AG04450 (cell line): ENCODE measurements around the gene SLC2A2. TPM values are rescaled to one million over a fixed set of nuclear protein-coding genes. Genes with fewer than 3 reads are reported as not detected.

ENCODE experiments used
- CTCF ChIA-PET: fragments of 300-600, 350-600 bp; formaldehyde crosslinking; extraction: SDS; loops from one replicate; lab custom pipeline; 2022; ENCODE audit warnings: antibody characterized with exemption, inconsistent platforms; lab: Charles Lee
- POLR2A ChIA-PET: fragments of 350-600 bp; formaldehyde crosslinking; extraction: SDS; loops from one replicate; lab custom pipeline; 2021; ENCODE audit warnings: antibody characterized with exemption, inconsistent platforms; lab: Yijun Ruan, JAX
- DNase-seq: peaks from one replicate; pipeline ENCODE4 v3.0.0-alpha.2; 2011; ENCODE audit warnings: low read depth, low spot score
- H3K27ac ChIP-seq: one replicate; pipeline ENCODE4 v1.5.1; 2012; ENCODE audit warnings: low read depth, low read length, control low read depth
- H3K27me3 ChIP-seq: one replicate; pipeline ENCODE4 v1.6.0; 2012; ENCODE audit warnings: low read length; ENCODE audit not compliant: control insufficient read depth, insufficient read depth
- H3K4me3 ChIP-seq: 2 replicates; pipeline ENCODE4 v1.5.1; 2011; ENCODE audit warnings: mild to moderate bottlenecking, low read depth, low read length, control low read depth
- H3K9me3 ChIP-seq: 2 replicates; pipeline ENCODE4 v1.5.1; 2012; ENCODE audit warnings: low read length; ENCODE audit not compliant: control insufficient read depth, insufficient read depth
- polyA plus RNA-seq: library from polyadenylated mRNA; depleted of rRNA; stranded (reverse); fragments of >200 nt; gene quantifications from 2 replicates; pipeline ENCODE4 v1.2.3, GENCODE V29; 2011
- TF ChIP-seq, protein P1 (sequence below): IDR thresholded peaks from 2 replicates; pipeline ENCODE4 v1.5.1; 2011; ENCODE audit warnings: low read depth, low read length, control low read depth, inconsistent platforms

SLC2A2 gene
- polyA plus RNA-seq, 1 experiment, result not detected

DNA sequence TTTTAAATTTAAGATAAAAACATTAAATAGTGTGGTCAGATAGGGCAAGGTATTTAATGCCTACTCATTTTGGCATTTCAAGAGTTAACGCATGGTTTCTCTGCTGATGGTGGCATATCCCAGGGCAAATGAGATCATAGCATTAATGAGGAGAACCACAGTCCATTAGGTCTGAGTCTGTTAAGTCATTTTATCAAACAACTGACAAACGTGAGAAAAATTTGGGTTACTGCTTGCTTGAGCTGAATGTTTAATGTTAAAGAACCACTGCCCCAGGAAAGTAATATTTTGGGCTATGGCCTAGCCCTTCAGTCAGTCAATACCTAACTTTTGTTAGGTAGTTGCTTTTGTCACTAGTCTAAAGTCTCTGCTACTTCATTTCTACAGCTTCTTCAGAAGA, 37.9 kb upstream of the SLC2A2 start:
- CTCF ChIA-PET, result interaction anchor here (1.1 kb wide), 1 partner anchor 26 kb away, joined by 3 read pairs; no protein-coding TSS in a partner anchor
- DNase-seq, result no peak
- no peak overlapping the region for H3K4me3 ChIP-seq
- H3K27ac ChIP-seq, result no peak overlapping the region
- TF ChIP-seq, protein P1, sequence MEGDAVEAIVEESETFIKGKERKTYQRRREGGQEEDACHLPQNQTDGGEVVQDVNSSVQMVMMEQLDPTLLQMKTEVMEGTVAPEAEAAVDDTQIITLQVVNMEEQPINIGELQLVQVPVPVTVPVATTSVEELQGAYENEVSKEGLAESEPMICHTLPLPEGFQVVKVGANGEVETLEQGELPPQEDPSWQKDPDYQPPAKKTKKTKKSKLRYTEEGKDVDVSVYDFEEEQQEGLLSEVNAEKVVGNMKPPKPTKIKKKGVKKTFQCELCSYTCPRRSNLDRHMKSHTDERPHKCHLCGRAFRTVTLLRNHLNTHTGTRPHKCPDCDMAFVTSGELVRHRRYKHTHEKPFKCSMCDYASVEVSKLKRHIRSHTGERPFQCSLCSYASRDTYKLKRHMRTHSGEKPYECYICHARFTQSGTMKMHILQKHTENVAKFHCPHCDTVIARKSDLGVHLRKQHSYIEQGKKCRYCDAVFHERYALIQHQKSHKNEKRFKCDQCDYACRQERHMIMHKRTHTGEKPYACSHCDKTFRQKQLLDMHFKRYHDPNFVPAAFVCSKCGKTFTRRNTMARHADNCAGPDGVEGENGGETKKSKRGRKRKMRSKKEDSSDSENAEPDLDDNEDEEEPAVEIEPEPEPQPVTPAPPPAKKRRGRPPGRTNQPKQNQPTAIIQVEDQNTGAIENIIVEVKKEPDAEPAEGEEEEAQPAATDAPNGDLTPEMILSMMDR, result no peak
- H3K9me3 ChIP-seq, result no peaks in the 10 kb centered on the region
- no peaks in the 10 kb centered on the region for H3K27me3 ChIP-seq
- POLR2A ChIA-PET, result no interaction called here

DNA sequence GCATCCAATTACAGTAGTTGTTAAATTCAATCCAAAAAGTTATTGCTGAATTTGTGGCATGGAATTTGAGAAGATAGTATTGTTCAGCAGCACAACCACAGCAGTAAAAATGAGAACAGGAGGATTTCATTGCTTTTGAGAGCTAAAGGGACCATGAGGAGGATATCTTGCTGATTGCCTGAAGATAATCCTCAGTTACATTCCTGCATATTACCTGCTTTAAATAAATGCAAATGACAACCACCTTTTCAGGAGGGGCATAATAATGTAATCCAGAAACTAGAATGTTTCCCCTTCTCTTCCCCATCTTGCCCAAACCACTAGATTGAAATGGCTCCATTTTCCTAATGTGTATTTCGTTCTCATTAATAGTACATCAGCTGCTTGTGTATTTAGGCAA, 35.2 kb upstream of the SLC2A2 start:
- TF ChIP-seq, protein P1, result no peak
- H3K4me3 ChIP-seq, result no peak overlapping the region
- H3K27me3 ChIP-seq, result no peaks in the 10 kb centered on the region
- ChIA-PET CTCF (no interaction called here), POLR2A (no interaction called here)
- no peak overlapping the region for H3K27ac ChIP-seq
- H3K9me3 ChIP-seq, result no peaks in the 10 kb centered on the region
- DNase-seq, result no peak

DNA sequence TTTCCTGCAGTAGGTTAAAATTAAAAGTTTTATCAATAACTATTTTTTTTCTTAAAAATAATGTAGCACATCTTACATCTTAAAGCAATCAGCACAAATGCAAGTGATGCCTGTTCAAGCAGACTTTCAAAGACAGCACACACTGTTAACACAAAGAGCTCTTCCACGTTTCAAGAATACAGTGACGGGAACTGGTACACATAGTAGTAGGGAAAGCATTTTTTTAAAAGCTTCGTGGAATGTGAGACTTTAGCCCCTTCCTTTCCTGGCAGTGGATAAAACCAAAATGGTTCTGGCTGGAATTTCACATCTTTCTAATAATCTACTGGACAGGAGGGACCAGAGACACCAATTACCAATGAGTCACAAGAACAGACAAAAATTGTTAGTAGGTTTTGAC, 33.5 kb upstream of the SLC2A2 start:
- Histone ChIP-seq H3K27ac (no peak overlapping the region), H3K9me3 (no peaks in the 10 kb centered on the region), H3K27me3 (no peaks in the 10 kb centered on the region), H3K4me3 (no peak overlapping the region)
- ChIA-PET POLR2A (no interaction called here), CTCF (interaction anchor here (1.0 kb wide), 1 partner anchor 11 kb away, joined by 3 read pairs; no protein-coding TSS in a partner anchor)
- DNase-seq, result no peak
- TF ChIP-seq, protein P1, result no peak

DNA sequence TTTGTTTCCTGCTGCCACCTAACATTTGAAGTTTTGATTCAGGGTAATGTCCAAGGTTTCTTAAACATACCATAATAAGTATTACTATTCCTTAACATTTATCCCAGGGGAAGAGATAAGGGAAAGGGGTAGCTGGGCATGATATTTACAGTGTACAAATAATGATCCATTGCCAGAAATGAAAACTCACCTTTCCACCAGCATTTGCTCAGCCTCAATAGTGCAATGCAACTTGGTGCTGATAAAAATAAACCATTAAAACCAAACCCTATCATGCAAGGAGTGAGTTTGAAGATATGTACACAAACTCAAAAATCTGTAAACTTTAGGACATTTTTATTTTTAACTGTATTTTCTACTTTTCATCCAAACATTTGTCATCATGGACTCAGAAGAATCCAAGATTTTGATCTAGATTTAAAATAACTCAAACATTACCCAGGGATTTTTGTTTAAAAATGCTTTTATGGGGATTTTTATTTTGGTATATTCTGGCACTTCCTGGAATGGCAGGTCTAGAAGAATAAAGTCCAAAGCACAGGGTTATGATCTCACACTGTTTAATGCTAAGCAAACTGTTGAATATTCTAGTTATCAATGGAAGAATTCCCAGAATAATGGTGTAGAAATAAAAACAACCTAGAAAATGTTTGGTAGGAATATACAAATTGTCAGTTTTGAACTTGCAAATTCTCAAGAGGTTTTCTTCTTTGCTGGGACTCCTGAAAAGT, 32.5 kb upstream of the SLC2A2 start:
- no peaks in the 10 kb centered on the region for H3K9me3 ChIP-seq
- ChIA-PET POLR2A (no interaction called here), CTCF (interaction anchor here (1.0 kb wide), 1 partner anchor 10 kb away, joined by 3 read pairs; no protein-coding TSS in a partner anchor)
- TF ChIP-seq, protein P1, result no peak
- H3K27ac ChIP-seq, result no peak overlapping the region
- DNase-seq, result no peak
- H3K4me3 ChIP-seq, result no peak overlapping the region
- H3K27me3 ChIP-seq, result no peaks in the 10 kb centered on the region

DNA sequence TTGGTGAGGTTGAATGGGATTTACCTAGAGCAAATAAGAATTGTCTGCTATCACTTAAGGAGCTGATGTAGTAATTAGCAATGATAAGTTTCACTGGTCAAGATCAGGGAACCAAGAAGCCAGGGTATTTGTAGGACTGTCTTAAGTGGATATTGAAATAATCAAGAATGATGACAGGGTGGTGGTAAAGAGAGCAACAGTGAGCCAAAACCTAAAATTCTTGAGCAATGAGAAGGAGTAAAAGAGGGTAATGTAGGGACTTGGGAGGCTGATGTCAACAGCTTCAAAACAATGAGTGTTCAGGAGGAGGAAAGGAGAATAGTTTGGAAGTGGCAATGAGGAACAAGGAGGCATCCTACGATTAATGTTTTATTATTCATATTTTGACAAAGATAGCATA, 31.5 kb upstream of the SLC2A2 start:
- ChIA-PET POLR2A (no interaction called here), CTCF (interaction anchor here (0.9 kb wide), 1 partner anchor 8 kb away, joined by 15 read pairs; no protein-coding TSS in a partner anchor)
- Histone ChIP-seq H3K4me3 (no peak overlapping the region), H3K9me3 (no peaks in the 10 kb centered on the region), H3K27me3 (no peaks in the 10 kb centered on the region), H3K27ac (no peak overlapping the region)
- DNase-seq, result no peak
- TF ChIP-seq, protein P1, result no peak
